ENCODE measurements around the gene C17orf107.
"Not testable (repeated sequence)": the region's sequence is repeated elsewhere in the genome, so short reads cannot be mapped to it uniquely, and the experiment has no call there.

Gene C17orf107

GRCh38 chr17:4900231-4901107, 1.1 kb downstream of the C17orf107 start:
- DNase-seq (ENCODE audit: low spot score) = peak; percentile 42

- DNase-seq (ENCODE audit: low spot score) = no peak
Observed at GRCh38 chr17:4901108-4901647, 1.8 kb downstream of the C17orf107 start.

- no peak for DNase-seq (ENCODE audit: low spot score)
Observed at GRCh38 chr17:4901648-4902344, 2.5 kb downstream of the C17orf107 start.

GRCh38 chr17:4902540-4902939, 3.2 kb downstream of the C17orf107 start:
- no peak for DNase-seq (ENCODE audit: low spot score)

GRCh38 chr17:4903051-4903818, 3.9 kb downstream of the C17orf107 start, which contains the start of gene CHRNE:
TSS of gene CHRNE (minus strand) at chr17:4903098. CDS start at chr17:4903063, 35 bp downstream.
- peak; percentile 82 for DNase-seq (ENCODE audit: low spot score)

GRCh38 chr17:4906642-4907041, 7.3 kb downstream of the C17orf107 start:
- not testable (repeated sequence) for DNase-seq (ENCODE audit: low spot score)

- DNase-seq (ENCODE audit: low spot score) = no peak
Observed at GRCh38 chr17:4908301-4908700, 9.0 kb downstream of the C17orf107 start.

GRCh38 chr17:4908711-4909496, 9.6 kb downstream of the C17orf107 start:
- peak; percentile 71 for DNase-seq (ENCODE audit: low spot score)

GRCh38 chr17:4913994-4914393, 14.7 kb downstream of the C17orf107 start:
- no peak for DNase-seq (ENCODE audit: low spot score)

GRCh38 chr17:4914551-4914950, 15.2 kb downstream of the C17orf107 start:
- not testable (repeated sequence) for DNase-seq (ENCODE audit: low spot score)

- no peak for DNase-seq (ENCODE audit: low spot score)
Observed at GRCh38 chr17:4919511-4920047, 20.2 kb downstream of the C17orf107 start.

- DNase-seq (ENCODE audit: low spot score) = no peak
Observed at GRCh38 chr17:4920351-4921048, 21.2 kb downstream of the C17orf107 start.

GRCh38 chr17:4921320-4921719, 22.0 kb downstream of the C17orf107 start:
- no peak for DNase-seq (ENCODE audit: low spot score)

GRCh38 chr17:4926577-4927335, 27.4 kb downstream of the C17orf107 start:
- not testable (repeated sequence) for DNase-seq (ENCODE audit: low spot score)

GRCh38 chr17:4928881-4929280, 29.5 kb downstream of the C17orf107 start:
- no peak for DNase-seq (ENCODE audit: low spot score)

GRCh38 chr17:4931963-4932362, 32.6 kb downstream of the C17orf107 start, which contains the start of gene GP1BA:
TSS of gene GP1BA (plus strand) at chr17:4932277. CDS start at chr17:4932605, 328 bp downstream.
- no peak for DNase-seq (ENCODE audit: low spot score)

GRCh38 chr17:4932756-4933155, 33.4 kb downstream of the C17orf107 start:
- DNase-seq (ENCODE audit: low spot score) = no peak

GRCh38 chr17:4933646-4934045, 34.3 kb downstream of the C17orf107 start:
- DNase-seq (ENCODE audit: low spot score) = no peak

Measured in activated CD4-positive, alpha-beta T cell treated with anti-CD3 and anti-CD28 coated beads, Interleukin-2, Interleukin-4, amounts not matched to agents 100 ng/mL and 50 ng/mL, durations not matched to agents 16 hours and 8 hours (primary cell).